Hepatocyte (in vitro differentiated cells): ENCODE data around the gene ERCC1.

Experiments used
- CTCF ChIP-seq: fragments of 200-600 bp; sonication (generic); IDR thresholded peaks from 2 replicates; pipeline ENCODE4 v1.5.1; 2016; ENCODE audit warnings: antibody characterized with exemption, mild to moderate bottlenecking; ENCODE audit not compliant: poor library complexity
- EZH2 ChIP-seq: fragments of 200-600 bp; sonication (generic); IDR thresholded peaks from 2 replicates; pipeline ENCODE4 v1.6.1; 2016; ENCODE audit warnings: antibody characterized with exemption, mild to moderate bottlenecking, borderline replicate concordance

- no peak for TF ChIP-seq CTCF
- no peak for TF ChIP-seq EZH2
These were observed 27.6 kb upstream of the ERCC1 start for GRCh38 chr19:45451131-45451849.
